ENCODE data around the gene OCLN.
"Not testable (repeated sequence)": the region's sequence is repeated elsewhere in the genome, so short reads cannot be mapped to it uniquely, and the experiment has no call there.

OCLN gene

DNA sequence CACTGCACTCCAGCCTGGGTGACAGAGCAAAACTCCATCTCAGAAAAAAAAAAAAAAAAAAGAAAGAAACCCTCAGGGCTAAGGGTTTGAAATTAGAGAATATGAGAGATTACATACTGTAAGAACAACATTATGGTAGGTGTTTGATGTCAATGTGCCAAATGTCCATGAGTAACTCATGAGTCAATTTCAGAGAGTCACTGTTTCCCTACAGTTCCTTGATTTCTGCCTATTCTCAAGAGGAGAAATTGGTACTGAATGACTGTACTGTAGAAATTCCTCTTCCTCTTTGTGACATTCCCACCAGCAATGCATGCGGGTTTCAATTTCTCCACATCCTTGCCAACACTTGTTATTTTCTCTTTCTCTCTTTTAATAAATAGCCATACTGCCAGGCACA is 42.5 kb upstream of the OCLN start:
- no peak for DNase-seq (ENCODE audit: low read depth in 1 of 2, low spot score in 1 of 2)
- Histone ChIP-seq H3K27ac (replicated peaks) (no peak overlapping the region), H3K27me3 (ENCODE audit: insufficient read depth, poor library complexity, severe bottlenecking) (no peaks in the 10 kb centered on the region), H3K4me3 (replicated peaks; ENCODE audit: insufficient read depth, low read length) (no peak overlapping the region)
- no peak for TF ChIP-seq GABPA (IDR thresholded peaks at IDR 0.05; ENCODE audit: low read depth)
- TF ChIP-seq, protein P1, sequence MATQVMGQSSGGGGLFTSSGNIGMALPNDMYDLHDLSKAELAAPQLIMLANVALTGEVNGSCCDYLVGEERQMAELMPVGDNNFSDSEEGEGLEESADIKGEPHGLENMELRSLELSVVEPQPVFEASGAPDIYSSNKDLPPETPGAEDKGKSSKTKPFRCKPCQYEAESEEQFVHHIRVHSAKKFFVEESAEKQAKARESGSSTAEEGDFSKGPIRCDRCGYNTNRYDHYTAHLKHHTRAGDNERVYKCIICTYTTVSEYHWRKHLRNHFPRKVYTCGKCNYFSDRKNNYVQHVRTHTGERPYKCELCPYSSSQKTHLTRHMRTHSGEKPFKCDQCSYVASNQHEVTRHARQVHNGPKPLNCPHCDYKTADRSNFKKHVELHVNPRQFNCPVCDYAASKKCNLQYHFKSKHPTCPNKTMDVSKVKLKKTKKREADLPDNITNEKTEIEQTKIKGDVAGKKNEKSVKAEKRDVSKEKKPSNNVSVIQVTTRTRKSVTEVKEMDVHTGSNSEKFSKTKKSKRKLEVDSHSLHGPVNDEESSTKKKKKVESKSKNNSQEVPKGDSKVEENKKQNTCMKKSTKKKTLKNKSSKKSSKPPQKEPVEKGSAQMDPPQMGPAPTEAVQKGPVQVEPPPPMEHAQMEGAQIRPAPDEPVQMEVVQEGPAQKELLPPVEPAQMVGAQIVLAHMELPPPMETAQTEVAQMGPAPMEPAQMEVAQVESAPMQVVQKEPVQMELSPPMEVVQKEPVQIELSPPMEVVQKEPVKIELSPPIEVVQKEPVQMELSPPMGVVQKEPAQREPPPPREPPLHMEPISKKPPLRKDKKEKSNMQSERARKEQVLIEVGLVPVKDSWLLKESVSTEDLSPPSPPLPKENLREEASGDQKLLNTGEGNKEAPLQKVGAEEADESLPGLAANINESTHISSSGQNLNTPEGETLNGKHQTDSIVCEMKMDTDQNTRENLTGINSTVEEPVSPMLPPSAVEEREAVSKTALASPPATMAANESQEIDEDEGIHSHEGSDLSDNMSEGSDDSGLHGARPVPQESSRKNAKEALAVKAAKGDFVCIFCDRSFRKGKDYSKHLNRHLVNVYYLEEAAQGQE (IDR thresholded peaks at IDR 0.05; ENCODE audit: insufficient replicate concordance, low read depth), result no peak
- TF ChIP-seq, protein P2, sequence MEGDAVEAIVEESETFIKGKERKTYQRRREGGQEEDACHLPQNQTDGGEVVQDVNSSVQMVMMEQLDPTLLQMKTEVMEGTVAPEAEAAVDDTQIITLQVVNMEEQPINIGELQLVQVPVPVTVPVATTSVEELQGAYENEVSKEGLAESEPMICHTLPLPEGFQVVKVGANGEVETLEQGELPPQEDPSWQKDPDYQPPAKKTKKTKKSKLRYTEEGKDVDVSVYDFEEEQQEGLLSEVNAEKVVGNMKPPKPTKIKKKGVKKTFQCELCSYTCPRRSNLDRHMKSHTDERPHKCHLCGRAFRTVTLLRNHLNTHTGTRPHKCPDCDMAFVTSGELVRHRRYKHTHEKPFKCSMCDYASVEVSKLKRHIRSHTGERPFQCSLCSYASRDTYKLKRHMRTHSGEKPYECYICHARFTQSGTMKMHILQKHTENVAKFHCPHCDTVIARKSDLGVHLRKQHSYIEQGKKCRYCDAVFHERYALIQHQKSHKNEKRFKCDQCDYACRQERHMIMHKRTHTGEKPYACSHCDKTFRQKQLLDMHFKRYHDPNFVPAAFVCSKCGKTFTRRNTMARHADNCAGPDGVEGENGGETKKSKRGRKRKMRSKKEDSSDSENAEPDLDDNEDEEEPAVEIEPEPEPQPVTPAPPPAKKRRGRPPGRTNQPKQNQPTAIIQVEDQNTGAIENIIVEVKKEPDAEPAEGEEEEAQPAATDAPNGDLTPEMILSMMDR (IDR thresholded peaks at IDR 0.05; ENCODE audit: insufficient read depth, low read length), result no peak
- TF ChIP-seq POLR2AphosphoS5 (IDR thresholded peaks at IDR 0.05; ENCODE audit: low read depth), result no peak
- no peak for TF ChIP-seq SPI1 (IDR thresholded peaks at IDR 0.05; ENCODE audit: borderline replicate concordance, low read depth)

DNA sequence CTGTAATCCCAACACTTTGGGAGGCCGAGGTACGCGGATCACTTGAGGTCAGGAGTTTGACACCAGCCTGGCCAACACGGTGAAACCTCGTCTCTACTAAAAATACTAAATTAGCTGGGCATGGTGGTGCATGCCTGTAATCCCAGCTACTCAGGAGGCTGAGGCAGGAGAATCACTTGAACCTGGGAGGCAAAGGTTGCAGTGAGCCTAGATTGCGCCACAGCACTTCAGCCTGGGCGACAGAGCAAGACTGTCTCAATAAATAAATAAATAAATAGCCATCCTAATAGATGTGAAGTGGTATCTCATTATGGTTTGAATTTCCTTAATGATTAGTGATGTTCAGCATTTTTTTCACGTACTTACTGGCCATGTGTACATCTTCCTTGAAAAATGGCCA is 42.1 kb upstream of the OCLN start:
- H3K27ac ChIP-seq (replicated peaks); DNase-seq (ENCODE audit: low read depth in 1 of 2, low spot score in 1 of 2); H3K27me3 ChIP-seq (ENCODE audit: insufficient read depth, poor library complexity, severe bottlenecking); H3K4me3 ChIP-seq (replicated peaks; ENCODE audit: insufficient read depth, low read length): not testable (repeated sequence)

DNA sequence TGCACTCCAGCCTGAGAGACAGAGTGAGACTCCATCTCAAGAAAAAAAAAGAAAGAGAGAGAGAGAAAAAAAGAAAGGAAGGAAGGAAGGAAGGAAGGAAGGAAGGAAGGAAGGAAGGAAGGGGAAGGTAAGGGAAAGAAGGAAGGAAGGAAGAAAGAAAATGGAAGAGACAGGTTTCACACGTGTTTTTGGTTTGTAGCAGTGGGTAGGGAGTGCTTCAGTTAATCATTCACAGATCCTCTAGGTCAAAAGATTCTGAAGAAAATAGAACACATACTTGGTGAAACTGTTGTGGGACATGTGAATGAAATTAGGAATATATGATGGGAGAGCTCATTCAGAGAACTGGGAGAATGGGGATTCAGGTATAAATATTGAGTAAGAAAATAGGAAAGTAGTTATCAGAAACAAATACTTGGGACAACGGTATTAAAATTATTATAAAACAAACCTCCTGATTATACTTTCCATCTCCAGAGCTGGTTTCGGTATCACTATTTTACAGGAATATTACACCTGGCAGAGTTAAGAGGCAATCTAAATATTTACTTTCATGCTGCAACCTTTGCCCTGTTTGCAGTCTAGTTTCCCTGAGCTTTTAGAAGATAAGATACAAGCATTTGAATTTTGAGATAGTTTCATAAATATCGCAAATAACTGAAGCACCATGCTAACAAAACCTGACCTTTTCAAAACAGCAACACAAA is 40.5 kb upstream of the OCLN start:
- DNase-seq (ENCODE audit: low read depth in 1 of 2, low spot score in 1 of 2), result no peak
- TF ChIP-seq SPI1 (IDR thresholded peaks at IDR 0.05; ENCODE audit: borderline replicate concordance, low read depth), result no peak
- no peak for TF ChIP-seq GABPA (IDR thresholded peaks at IDR 0.05; ENCODE audit: low read depth)
- TF ChIP-seq POLR2AphosphoS5 (IDR thresholded peaks at IDR 0.05; ENCODE audit: low read depth), result no peak
- TF ChIP-seq, protein P1 (IDR thresholded peaks at IDR 0.05; ENCODE audit: insufficient replicate concordance, low read depth), result no peak
- TF ChIP-seq, protein P2 (IDR thresholded peaks at IDR 0.05; ENCODE audit: insufficient read depth, low read length), result no peak
- Histone ChIP-seq H3K27ac (replicated peaks) (no peak overlapping the region), H3K27me3 (ENCODE audit: insufficient read depth, poor library complexity, severe bottlenecking) (no peaks in the 10 kb centered on the region), H3K4me3 (replicated peaks; ENCODE audit: insufficient read depth, low read length) (no peak overlapping the region)

DNA sequence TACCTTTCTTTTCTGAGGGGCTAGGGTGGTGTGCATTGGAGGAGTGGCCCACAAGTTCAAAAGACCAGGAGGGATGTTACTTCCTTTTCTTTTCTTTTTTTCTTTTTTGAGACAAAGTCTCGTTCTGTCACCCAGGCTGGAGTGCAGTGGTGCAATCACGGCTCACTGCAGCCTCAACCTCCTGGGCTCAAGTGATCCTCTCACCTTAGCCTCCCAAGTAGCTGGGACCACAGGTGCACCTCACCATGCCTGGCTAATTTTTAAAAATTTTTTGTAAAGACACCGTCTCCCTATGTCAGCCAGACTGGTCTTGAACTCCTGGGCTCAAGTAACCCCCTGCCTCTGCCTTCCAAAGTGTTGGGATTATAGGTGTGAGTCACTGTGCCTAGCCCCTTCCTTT is 39.1 kb upstream of the OCLN start:
- DNase-seq (ENCODE audit: low read depth in 1 of 2, low spot score in 1 of 2); H3K4me3 ChIP-seq (replicated peaks; ENCODE audit: insufficient read depth, low read length); H3K27ac ChIP-seq (replicated peaks); H3K27me3 ChIP-seq (ENCODE audit: insufficient read depth, poor library complexity, severe bottlenecking): not testable (repeated sequence)

Data from HL-60 (cell line).